GM21390 (cell line): Measurements from ENCODE around the gene RNU11.
"Not testable (repeated sequence)": the region's sequence is repeated elsewhere in the genome, so short reads cannot be mapped to it uniquely, and the experiment has no call there.

Source experiments
- ATAC-seq: cut with Tn5 transposase; IDR thresholded peaks from one replicate; pipeline ENCODE4 v1.9.1; 2021; ENCODE audit not compliant: unreplicated experiment

The RNU11 gene

GRCh38 chr1:28656335-28656734, 7.9 kb downstream of the RNU11 start:
- no peak for ATAC-seq

GRCh38 chr1:28663871-28664470, 15.6 kb downstream of the RNU11 start:
- ATAC-seq = no peak

- no peak for ATAC-seq
Measured at GRCh38 chr1:28666806-28667205, 18.4 kb downstream of the RNU11 start.

GRCh38 chr1:28668191-28668955, 20.0 kb downstream of the RNU11 start, which contains the start of gene GMEB1:
TSS of gene GMEB1 (plus strand) at chr1:28668784. CDS start at chr1:28683613, 14,829 bp downstream.
- peak; percentile 60 for ATAC-seq

GRCh38 chr1:28668956-28669723, 20.7 kb downstream of the RNU11 start:
- peak; percentile 52 for ATAC-seq

- ATAC-seq = no peak
Measured at GRCh38 chr1:28671254-28671780, 22.9 kb downstream of the RNU11 start.

GRCh38 chr1:28672971-28673370, 24.6 kb downstream of the RNU11 start:
- ATAC-seq = not testable (repeated sequence)

- no peak for ATAC-seq
Measured at GRCh38 chr1:28675924-28676257, 27.5 kb downstream of the RNU11 start.

- ATAC-seq = no peak
Measured at GRCh38 chr1:28680151-28680550, 31.8 kb downstream of the RNU11 start.

GRCh38 chr1:28682840-28683239, 34.4 kb downstream of the RNU11 start:
- ATAC-seq = no peak

- ATAC-seq = no peak
Measured at GRCh38 chr1:28684937-28685336, 36.5 kb downstream of the RNU11 start.

GRCh38 chr1:28691627-28692026, 43.2 kb downstream of the RNU11 start:
- ATAC-seq = not testable (repeated sequence)
